Subcutaneous adipose tissue (tissue), 4 donors: ENCODE measurements around the gene IL1RAPL2. TPM values are rescaled to one million over a fixed set of nuclear protein-coding genes. Genes with fewer than 3 reads are reported as not detected.

Source experiments
- total RNA-seq, 4 donors: library from RNA; depleted of rRNA; stranded (reverse); fragments of >200 nt; gene quantifications; one replicate each; pipeline ENCODE4 v1.1.0, GENCODE V29; 2016
- TF ChIP-seq, protein P1 (sequence below): fragments of 450-650 bp; IDR thresholded peaks from one replicate; pipeline ENCODE4 v1.5.1; 2016; ENCODE audit warnings: low read depth, mild to moderate bottlenecking, control low read depth, antibody characterized with exemption, moderate library complexity

The IL1RAPL2 gene
- total RNA-seq, 4 donors from 2014 or later, result 0.17 TPM; not detected in 3

GRCh38 chrX:105315248-105315647 is 749.2 kb downstream of the IL1RAPL2 start:
- TF ChIP-seq, protein P1, sequence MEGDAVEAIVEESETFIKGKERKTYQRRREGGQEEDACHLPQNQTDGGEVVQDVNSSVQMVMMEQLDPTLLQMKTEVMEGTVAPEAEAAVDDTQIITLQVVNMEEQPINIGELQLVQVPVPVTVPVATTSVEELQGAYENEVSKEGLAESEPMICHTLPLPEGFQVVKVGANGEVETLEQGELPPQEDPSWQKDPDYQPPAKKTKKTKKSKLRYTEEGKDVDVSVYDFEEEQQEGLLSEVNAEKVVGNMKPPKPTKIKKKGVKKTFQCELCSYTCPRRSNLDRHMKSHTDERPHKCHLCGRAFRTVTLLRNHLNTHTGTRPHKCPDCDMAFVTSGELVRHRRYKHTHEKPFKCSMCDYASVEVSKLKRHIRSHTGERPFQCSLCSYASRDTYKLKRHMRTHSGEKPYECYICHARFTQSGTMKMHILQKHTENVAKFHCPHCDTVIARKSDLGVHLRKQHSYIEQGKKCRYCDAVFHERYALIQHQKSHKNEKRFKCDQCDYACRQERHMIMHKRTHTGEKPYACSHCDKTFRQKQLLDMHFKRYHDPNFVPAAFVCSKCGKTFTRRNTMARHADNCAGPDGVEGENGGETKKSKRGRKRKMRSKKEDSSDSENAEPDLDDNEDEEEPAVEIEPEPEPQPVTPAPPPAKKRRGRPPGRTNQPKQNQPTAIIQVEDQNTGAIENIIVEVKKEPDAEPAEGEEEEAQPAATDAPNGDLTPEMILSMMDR, result no peak

- TF ChIP-seq, protein P1, result no peak
These were observed 751.1 kb downstream of the IL1RAPL2 start for GRCh38 chrX:105317117-105317516.

GRCh38 chrX:105323928-105324327 is 757.9 kb downstream of the IL1RAPL2 start:
- TF ChIP-seq, protein P1, result no peak

DNA sequence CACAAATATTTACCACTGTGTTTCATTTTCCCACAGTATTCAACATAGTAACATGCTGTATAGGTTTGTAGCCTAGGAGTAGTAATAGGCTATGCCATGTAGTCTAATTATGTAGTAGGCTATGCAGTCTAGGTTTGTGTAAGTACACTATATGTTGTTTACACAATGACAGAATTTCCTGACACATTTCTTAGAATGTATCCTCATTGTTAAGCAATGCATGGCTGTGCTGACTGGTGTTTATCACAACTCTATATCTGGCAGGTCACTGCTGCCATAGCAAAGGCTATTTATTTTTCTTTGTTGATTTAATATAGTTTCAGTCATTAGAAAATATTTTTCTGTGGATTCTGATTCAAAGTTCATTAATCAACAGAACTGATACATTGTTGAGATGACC is 762.8 kb downstream of the IL1RAPL2 start:
- TF ChIP-seq, protein P1, result no peak

- TF ChIP-seq, protein P1, result no peak
These were observed 765.2 kb downstream of the IL1RAPL2 start for GRCh38 chrX:105331244-105331643.

DNA sequence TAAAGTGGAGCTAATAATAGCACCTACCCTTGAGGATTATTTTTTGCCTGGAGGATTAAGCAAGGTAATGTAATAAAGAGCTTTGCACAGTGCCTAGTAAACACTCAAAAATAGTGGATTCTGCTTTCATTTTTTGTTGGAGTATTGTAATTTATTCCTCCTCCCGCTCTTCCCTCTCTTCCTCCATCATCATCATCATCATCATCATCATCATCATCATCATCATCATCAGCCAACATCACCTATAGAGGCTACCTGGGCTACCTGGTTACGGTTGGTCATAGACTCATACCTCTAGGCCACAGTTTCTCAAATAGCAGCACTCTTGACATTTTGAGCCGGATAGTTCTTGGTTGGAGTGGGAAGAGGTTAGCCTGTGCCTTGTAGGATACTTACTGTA is 781.4 kb downstream of the IL1RAPL2 start:
- TF ChIP-seq, protein P1, result no peak

DNA sequence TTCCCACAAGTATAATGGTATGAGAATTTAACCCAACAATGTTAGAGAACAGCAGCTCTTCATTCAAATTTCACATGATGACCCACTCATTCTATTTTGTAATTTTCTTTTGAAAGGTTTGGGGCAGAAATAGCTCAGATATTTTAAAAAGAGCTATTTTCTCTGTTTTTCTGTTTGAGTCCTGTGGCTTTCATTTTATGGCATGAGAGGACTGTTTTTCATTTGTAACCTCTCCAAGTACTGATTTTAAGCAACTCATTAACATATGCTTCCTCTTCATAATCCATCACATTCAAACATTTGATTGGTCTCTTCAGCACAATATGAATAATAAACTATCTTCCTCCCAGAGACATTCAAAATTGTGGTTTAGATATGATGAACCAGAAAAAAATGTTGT is 783.5 kb downstream of the IL1RAPL2 start:
- TF ChIP-seq, protein P1, result no peak
